Measurements from ENCODE around the gene RFX2. TPM values are rescaled to one million over a fixed set of nuclear protein-coding genes. Genes with fewer than 3 reads are reported as not detected.

Gene RFX2
- total RNA-seq, 1 experiment from 2014 or later, result 13.7 TPM

- CTCF ChIA-PET, result interaction anchor here (0.5 to 0.6 kb wide), 2 partner anchors 34 to 76 kb away, joined by 3 to 4 read pairs; no protein-coding TSS in a partner anchor
- TF ChIP-seq CTCF (IDR thresholded peaks at IDR 0.05; ENCODE audit: unreplicated experiment), result no peak
- intact Hi-C loops (cut with micrococcal nuclease; ENCODE audit: unreplicated experiment), result no loop called here
- Mint-ChIP-seq H3K4me1 (ENCODE audit: low read depth, unreplicated experiment) (peaks cover 30% of the 10 kb centered on the region), H3K4me3 (ENCODE audit: low read depth, unreplicated experiment) (peak overlapping the region; percentile 94), H3K27ac (ENCODE audit: unreplicated experiment) (peak overlapping the region; percentile 84), H3K27me3 (ENCODE audit: unreplicated experiment) (no peaks in the 10 kb centered on the region), H3K9me3 (ENCODE audit: low read depth, unreplicated experiment) (no peaks in the 10 kb centered on the region), H3K36me3 (ENCODE audit: insufficient read depth, unreplicated experiment) (peaks cover 49% of the 10 kb centered on the region)
- no peak for DNase-seq
- TSS peak; percentile 22 for BruUV-seq (replicated peaks)
These were observed 133.5 kb downstream of the RFX2 start for GRCh38 chr19:5976768-5977167.

- BruUV-seq (replicated peaks), result no TSS peak
- Mint-ChIP-seq H3K4me1 (ENCODE audit: low read depth, unreplicated experiment) (peaks cover 30% of the 10 kb centered on the region), H3K9me3 (ENCODE audit: low read depth, unreplicated experiment) (no peaks in the 10 kb centered on the region), H3K27ac (ENCODE audit: unreplicated experiment) (peak overlapping the region; percentile 18), H3K27me3 (ENCODE audit: unreplicated experiment) (no peaks in the 10 kb centered on the region), H3K36me3 (ENCODE audit: insufficient read depth, unreplicated experiment) (peaks cover 49% of the 10 kb centered on the region), H3K4me3 (ENCODE audit: low read depth, unreplicated experiment) (peak overlapping the region; percentile 94)
- intact Hi-C loops (cut with micrococcal nuclease; ENCODE audit: unreplicated experiment), result no loop called here
- CTCF ChIA-PET, result no interaction called here
- no peak for DNase-seq
- TF ChIP-seq CTCF (IDR thresholded peaks at IDR 0.05; ENCODE audit: unreplicated experiment), result no peak
These were observed 134.9 kb downstream of the RFX2 start for GRCh38 chr19:5975388-5975728.

- no peak overlapping the region for H3K27ac Mint-ChIP-seq (ENCODE audit: unreplicated experiment)
- no TSS peak for BruUV-seq (replicated peaks)
- no peaks in the 10 kb centered on the region for H3K9me3 Mint-ChIP-seq (ENCODE audit: low read depth, unreplicated experiment)
- no peak overlapping the region for H3K4me3 Mint-ChIP-seq (ENCODE audit: low read depth, unreplicated experiment)
- intact Hi-C loops (cut with micrococcal nuclease; ENCODE audit: unreplicated experiment), result no loop called here
- no peak for TF ChIP-seq CTCF (IDR thresholded peaks at IDR 0.05; ENCODE audit: unreplicated experiment)
- no peak for DNase-seq
- peaks cover 44% of the 10 kb centered on the region for H3K36me3 Mint-ChIP-seq (ENCODE audit: insufficient read depth, unreplicated experiment)
- CTCF ChIA-PET, result no interaction called here
- H3K27me3 Mint-ChIP-seq (ENCODE audit: unreplicated experiment), result no peaks in the 10 kb centered on the region
- peaks cover 28% of the 10 kb centered on the region for H3K4me1 Mint-ChIP-seq (ENCODE audit: low read depth, unreplicated experiment)
These were observed 135.4 kb downstream of the RFX2 start for GRCh38 chr19:5974721-5975387.

- no peaks in the 10 kb centered on the region for H3K27me3 Mint-ChIP-seq (ENCODE audit: unreplicated experiment)
- CTCF ChIA-PET, result no interaction called here
- H3K4me1 Mint-ChIP-seq (ENCODE audit: low read depth, unreplicated experiment), result peaks cover 21% of the 10 kb centered on the region
- intact Hi-C loops (cut with micrococcal nuclease; ENCODE audit: unreplicated experiment), result no loop called here
- H3K27ac Mint-ChIP-seq (ENCODE audit: unreplicated experiment), result no peak overlapping the region
- TF ChIP-seq CTCF (IDR thresholded peaks at IDR 0.05; ENCODE audit: unreplicated experiment), result no peak
- peaks cover 43% of the 10 kb centered on the region for H3K36me3 Mint-ChIP-seq (ENCODE audit: insufficient read depth, unreplicated experiment)
- H3K4me3 Mint-ChIP-seq (ENCODE audit: low read depth, unreplicated experiment), result no peak overlapping the region
- no peaks in the 10 kb centered on the region for H3K9me3 Mint-ChIP-seq (ENCODE audit: low read depth, unreplicated experiment)
- DNase-seq, result no peak
- BruUV-seq (replicated peaks), result no TSS peak
These were observed 136.2 kb downstream of the RFX2 start for GRCh38 chr19:5973867-5974635.

Data from Calu3 (cell line).